ENCODE results near the gene ROPN1L. TPM values are rescaled to one million over a fixed set of nuclear protein-coding genes. Genes with fewer than 3 reads are reported as not detected.

Gene ROPN1L
- polyA plus RNA-seq, 1 donor from 2014 or later: 0.52 TPM

GRCh38 chr5:10452768-10453331, 11.2 kb downstream of the ROPN1L start:
- TF ChIP-seq EP300 (conservative IDR thresholded peaks at IDR 0.05; ENCODE audit: poor library complexity, severe bottlenecking) (no peak), SMC3 (conservative IDR thresholded peaks at IDR 0.05; ENCODE audit: poor library complexity) (peak; percentile 97), MXI1 (conservative IDR thresholded peaks at IDR 0.05; ENCODE audit: poor library complexity, severe bottlenecking) (peak; percentile 28), REST (IDR thresholded peaks at IDR 0.05; ENCODE audit: borderline replicate concordance) (no peak), RAD21 (conservative IDR thresholded peaks at IDR 0.05) (peak; percentile 98), CTCF (IDR thresholded peaks at IDR 0.05; ENCODE audit: poor library complexity, severe bottlenecking) (peak; percentile 95)
- no peak overlapping the region for H3K4me2 ChIP-seq (ENCODE audit: low read length)

GRCh38 chr5:10453545-10453944, 11.9 kb downstream of the ROPN1L start:
- no peak overlapping the region for H3K4me2 ChIP-seq (ENCODE audit: low read length)
- no peaks in the 10 kb centered on the region for H3K9me2 ChIP-seq (ENCODE audit: insufficient read depth, low read length)
- H4K20me1 ChIP-seq (ENCODE audit: insufficient read depth): no peaks in the 10 kb centered on the region
- no peak for TF ChIP-seq POLR2AphosphoS5 (IDR thresholded peaks at IDR 0.05)
- no peak for TF ChIP-seq SMC3 (conservative IDR thresholded peaks at IDR 0.05; ENCODE audit: poor library complexity)
- no peak for TF ChIP-seq TAF1 (IDR thresholded peaks at IDR 0.05; ENCODE audit: low read depth)
- TF ChIP-seq EP300 (conservative IDR thresholded peaks at IDR 0.05; ENCODE audit: poor library complexity, severe bottlenecking): no peak
- H3K9me3 ChIP-seq (ENCODE audit: low read length): no peaks in the 10 kb centered on the region
- H3K79me2 ChIP-seq (replicated peaks; ENCODE audit: insufficient read depth, low read length): no peaks in the 10 kb centered on the region
- no peak overlapping the region for H3K27ac ChIP-seq (ENCODE audit: low read length)
- H3K36me3 ChIP-seq (ENCODE audit: insufficient read depth, low read length): no peaks in the 10 kb centered on the region
- no peak overlapping the region for H3K9ac ChIP-seq (ENCODE audit: low read length)
- no peak overlapping the region for H3K4me3 ChIP-seq (ENCODE audit: low read length)
- no peaks in the 10 kb centered on the region for H3K27me3 ChIP-seq (ENCODE audit: insufficient read depth, low read depth, low read length)
- H3F3A ChIP-seq (ENCODE audit: insufficient read depth, low read length, poor library complexity, severe bottlenecking): no peaks in the 10 kb centered on the region
- H2AFZ ChIP-seq (ENCODE audit: low read depth, low read length): no peak overlapping the region

More at GRCh38 chr5:10452768-10453331, 11.2 kb downstream of the ROPN1L start:
- Histone ChIP-seq H3K27ac (ENCODE audit: low read length) (no peak overlapping the region), H3K36me3 (ENCODE audit: insufficient read depth, low read length) (no peaks in the 10 kb centered on the region), H3K9ac (ENCODE audit: low read length) (no peak overlapping the region), H3K4me3 (ENCODE audit: low read length) (no peak overlapping the region), H3K27me3 (ENCODE audit: insufficient read depth, low read depth, low read length) (no peaks in the 10 kb centered on the region), H4K20me1 (ENCODE audit: insufficient read depth) (no peaks in the 10 kb centered on the region), H3F3A (ENCODE audit: insufficient read depth, low read length, poor library complexity, severe bottlenecking) (no peaks in the 10 kb centered on the region), H3K79me2 (replicated peaks; ENCODE audit: insufficient read depth, low read length) (no peaks in the 10 kb centered on the region), H3K9me2 (ENCODE audit: insufficient read depth, low read length) (no peaks in the 10 kb centered on the region), H2AFZ (ENCODE audit: low read depth, low read length) (no peak overlapping the region), H3K9me3 (ENCODE audit: low read length) (no peaks in the 10 kb centered on the region)
